NCI-H774 (cell line): ENCODE results near the gene HELB.

ENCODE experiments used
- DNase-seq: peaks from one replicate; lab custom pipeline; 2025; lab: John Stamatoyannopoulos, UW

Gene HELB

DNA sequence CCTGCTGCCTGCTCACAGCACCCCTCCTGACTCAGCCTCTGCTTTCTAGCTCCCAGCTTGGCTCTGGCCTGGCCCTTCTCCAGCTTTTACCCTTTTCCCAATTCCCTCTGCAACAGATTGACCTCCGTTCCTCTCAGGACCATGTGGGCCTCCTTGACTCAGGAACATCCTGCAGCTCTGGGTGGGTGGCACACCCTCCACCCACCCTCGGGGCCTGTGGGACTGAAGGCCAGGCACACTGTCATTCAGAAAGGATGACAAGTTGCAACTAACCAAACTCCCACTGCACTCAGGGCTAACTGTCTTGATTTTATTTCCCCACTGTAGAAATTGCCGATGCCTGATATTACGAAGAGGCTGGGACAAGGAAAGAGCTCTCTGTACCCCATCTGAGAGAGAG lies 59.4 kb downstream of the HELB start:
- DNase-seq, result no peak

DNA sequence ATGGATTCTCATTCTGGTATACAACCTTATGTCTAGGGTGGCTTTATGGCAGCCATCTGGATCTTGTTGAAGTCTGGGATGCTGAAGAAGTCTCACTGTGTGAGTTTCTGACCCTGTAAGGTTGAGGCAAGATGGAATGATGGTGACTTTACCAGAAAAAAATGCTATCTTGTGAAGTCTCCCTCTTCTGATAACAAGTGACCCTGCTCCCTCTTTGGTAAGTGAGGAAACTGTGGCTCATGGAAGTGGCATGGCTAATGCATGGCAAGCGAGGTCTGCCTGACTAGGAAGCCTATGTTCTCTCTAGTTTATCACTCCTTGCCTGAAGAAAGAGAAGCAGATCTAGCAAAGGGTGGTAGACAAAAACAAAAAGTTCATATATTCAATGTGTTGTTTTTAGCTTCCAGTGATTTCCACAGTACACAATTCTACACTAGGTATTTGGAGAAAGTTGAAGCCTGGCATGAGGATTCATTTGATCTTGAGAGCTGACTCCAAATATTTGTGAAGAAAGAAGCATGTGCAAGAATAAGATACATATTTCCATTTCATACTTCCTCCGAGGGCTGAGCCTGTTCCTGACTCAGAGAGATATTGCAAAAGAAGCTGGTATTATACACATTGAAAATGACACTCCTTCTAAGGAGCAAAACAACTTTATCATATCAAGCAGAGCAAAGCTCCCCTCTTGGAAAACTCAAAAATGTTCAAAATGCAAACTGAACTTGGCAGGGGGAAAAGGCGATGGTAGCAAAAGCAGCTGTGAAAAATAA lies 63.6 kb downstream of the HELB start:
- DNase-seq, result no peak

DNA sequence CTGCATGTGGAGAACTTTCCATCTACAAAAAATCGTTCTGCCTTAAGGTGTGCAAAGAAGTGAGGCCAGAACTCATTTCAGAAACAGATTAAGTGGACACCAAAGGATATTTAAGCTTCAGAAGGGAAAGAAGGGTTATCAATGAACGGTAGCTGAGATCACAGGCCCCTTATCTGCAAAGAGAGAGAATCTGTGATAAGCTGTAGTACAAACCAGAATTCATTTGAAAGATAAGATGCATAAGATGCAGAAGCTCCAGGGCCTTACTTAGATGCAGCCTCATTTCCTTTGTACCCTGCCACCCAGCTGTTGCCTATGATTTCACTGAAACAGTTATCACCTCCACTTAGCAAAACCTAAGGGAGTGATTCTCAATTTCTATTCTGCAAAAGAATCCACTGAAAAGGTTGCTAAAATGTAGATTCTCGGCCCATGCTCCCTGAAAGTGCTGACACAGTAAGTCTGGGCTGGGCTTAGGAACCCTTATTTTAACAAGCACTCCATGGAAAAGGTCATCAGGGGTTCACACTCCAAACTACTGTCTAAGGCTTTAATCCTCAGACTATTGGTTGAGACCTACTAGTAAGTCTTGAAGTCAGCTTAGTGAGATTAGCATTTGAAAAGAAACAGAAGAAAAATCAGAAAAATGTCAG lies 64.8 kb downstream of the HELB start:
- no peak for DNase-seq

- no peak for DNase-seq
These were observed 69.7 kb downstream of the HELB start for GRCh38 chr12:66371982-66372381.

- DNase-seq, result no peak
These were observed 73.3 kb downstream of the HELB start for GRCh38 chr12:66375560-66375959.

DNA sequence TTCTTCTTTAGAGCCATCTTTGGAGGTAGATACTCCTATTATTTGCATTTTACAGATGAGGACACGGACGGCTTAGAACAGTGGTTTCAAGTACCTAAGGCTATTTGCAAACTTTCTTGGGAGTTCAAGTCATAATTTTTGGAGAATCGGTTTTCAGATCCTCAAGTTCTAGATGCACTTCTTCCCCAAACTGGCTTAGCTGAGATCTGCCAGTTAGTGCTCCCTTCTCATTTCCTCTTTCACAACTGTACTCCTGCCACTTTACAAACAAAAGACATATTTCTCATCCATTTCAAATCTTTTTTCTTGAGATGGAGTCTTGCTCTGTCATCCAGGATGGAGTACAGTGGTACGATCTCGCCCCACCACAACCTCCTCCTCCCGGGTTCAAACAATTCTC lies 77.3 kb downstream of the HELB start:
- DNase-seq, result no peak

DNA sequence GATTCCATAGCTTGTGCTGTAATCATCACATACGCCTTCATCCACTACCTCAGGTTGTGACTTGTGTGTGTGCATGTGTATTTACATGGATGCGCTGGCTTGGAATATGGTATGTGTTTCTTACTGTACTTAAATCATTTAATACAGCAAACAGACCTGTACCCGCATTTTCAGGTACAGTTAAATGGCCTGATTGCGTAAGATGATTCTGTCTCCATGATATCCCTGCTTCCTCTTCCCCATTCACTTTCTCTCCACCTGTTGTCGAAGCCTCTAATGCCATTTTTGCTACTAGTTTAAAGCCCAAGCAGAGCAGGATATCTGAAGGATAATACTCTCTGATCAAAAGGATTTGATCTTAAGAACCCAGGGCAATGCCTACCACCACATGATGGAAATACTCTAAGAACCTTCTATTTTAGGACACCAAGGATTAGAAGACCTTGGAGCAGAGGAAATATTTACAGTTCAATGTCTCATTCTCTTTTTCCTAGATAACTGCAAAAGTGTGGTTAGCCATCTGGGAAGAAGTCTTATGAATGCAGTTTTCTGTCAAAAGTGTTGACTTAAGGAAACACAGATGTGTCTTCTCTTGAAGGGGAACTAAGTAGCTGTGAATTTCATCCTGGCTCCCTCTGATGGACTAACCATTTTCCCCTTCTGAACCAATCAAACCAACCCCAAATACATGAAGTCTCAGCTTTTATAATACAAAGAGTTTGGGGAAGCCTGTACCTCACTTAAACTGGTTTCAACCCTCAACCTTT lies 78.7 kb downstream of the HELB start:
- no peak for DNase-seq

DNA sequence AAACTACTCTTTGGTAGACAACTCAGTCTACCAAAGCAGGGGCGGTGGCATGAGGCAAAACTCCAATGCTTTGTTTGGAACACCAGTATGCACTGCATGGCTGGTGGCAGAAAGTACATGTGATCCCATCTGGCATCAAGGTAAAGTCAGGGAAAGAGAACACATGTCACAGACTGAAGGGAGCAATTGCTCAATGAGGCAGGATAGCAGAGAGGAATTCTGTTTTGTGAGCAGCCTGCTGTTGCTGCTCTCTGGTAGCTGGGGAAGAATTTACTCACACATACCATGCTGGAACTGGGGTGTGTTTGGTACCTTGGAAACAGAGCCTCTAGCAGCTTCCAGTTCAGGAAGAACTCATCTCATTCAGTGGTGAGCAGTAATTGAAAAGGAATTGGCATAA lies 84.8 kb downstream of the HELB start:
- DNase-seq, result no peak
